ENCODE results near the gene PSORS1C2. TPM values are rescaled to one million over a fixed set of nuclear protein-coding genes. Genes with fewer than 3 reads are reported as not detected.

The PSORS1C2 gene
- total RNA-seq, 1 experiment from 2014 or later = not detected

DNA sequence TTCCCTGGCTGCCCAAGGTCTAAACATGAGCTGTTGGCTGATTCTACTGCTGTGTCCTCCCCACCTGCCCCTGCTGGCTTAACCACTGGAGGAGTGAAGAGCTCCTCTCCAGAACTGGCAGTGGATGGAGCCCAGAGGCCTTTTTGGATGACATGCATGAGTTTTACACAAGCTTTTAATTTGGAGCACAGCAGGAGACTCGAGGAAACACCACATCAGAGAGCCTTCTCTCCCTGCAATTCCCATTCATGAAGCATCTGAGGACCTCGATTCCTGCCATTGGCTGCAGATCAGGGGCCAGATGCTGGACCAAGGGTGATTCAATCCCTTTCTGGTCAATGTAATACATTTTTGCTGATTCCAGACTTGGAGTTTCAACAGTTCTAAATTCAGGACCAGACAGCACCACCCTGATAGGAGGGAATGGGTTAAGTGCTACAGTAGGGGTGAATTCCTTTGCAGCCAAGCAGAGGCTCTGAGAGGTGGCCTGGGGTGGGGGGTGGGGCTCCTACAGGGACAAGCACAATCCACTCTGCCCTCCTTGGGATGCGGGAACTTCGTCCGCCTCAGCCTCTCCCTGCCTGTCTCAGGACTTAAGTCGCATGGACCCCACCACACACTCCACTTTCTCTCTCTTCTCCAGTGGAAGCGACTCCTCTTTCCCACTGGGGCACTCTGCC, 24.9 kb downstream of the PSORS1C2 start:
- ChIA-PET POLR2A (ENCODE audit: unreplicated experiment) (interaction anchor here (0.6 to 0.8 kb wide), 5 partner anchors 21 to 604 kb away, joined by 4 to 19 read pairs (median 7); no protein-coding TSS in a partner anchor), CTCF (interaction anchor here (0.6 to 3.3 kb wide), 8 partner anchors 11 to 200 kb away, joined by 3 to 45 read pairs (median 6); partner anchors contain the start of gene VARS2)
- BruUV-seq (replicated peaks) = no TSS peak
- peak overlapping the region; percentile 86 for H3K4me2 ChIP-seq
- TF ChIP-seq EZH2 (IDR thresholded peaks at IDR 0.05; ENCODE audit: low read depth) = no peak
- TF ChIP-seq, protein P1, sequence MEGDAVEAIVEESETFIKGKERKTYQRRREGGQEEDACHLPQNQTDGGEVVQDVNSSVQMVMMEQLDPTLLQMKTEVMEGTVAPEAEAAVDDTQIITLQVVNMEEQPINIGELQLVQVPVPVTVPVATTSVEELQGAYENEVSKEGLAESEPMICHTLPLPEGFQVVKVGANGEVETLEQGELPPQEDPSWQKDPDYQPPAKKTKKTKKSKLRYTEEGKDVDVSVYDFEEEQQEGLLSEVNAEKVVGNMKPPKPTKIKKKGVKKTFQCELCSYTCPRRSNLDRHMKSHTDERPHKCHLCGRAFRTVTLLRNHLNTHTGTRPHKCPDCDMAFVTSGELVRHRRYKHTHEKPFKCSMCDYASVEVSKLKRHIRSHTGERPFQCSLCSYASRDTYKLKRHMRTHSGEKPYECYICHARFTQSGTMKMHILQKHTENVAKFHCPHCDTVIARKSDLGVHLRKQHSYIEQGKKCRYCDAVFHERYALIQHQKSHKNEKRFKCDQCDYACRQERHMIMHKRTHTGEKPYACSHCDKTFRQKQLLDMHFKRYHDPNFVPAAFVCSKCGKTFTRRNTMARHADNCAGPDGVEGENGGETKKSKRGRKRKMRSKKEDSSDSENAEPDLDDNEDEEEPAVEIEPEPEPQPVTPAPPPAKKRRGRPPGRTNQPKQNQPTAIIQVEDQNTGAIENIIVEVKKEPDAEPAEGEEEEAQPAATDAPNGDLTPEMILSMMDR (conservative IDR thresholded peaks at IDR 0.05) = no peak
- no peaks in the 10 kb centered on the region for H3K36me3 ChIP-seq (ENCODE audit: low read depth)
- 0 out of 2 replicates have a peak overlapping the region, but pooled peaks have one; percentile 24 for H2AFZ ChIP-seq
- intact Hi-C loops (cut with micrococcal nuclease; ENCODE audit: unreplicated experiment) = loop anchor here (1.0 kb wide), 1 partner anchor 27 kb away; no protein-coding TSS in a partner anchor
- H3K9me2 ChIP-seq (ENCODE audit: insufficient read depth) = no peaks in the 10 kb centered on the region
- H3F3A ChIP-seq (ENCODE audit: insufficient read depth, low read depth) = peaks cover 11% of the 10 kb centered on the region
- peak overlapping the region; percentile 95 for H3K27ac ChIP-seq
- H4K20me1 ChIP-seq (ENCODE audit: insufficient read depth) = no peaks in the 10 kb centered on the region
- no peak for DNase-seq
- peaks cover 43% of the 10 kb centered on the region for H3K4me1 ChIP-seq (replicated peaks; ENCODE audit: insufficient read depth)
- no peaks in the 10 kb centered on the region for H3K27me3 ChIP-seq (ENCODE audit: insufficient read depth, low read depth)
- H3K9me3 ChIP-seq (ENCODE audit: insufficient read depth, low read depth) = no peaks in the 10 kb centered on the region
- H3K79me2 ChIP-seq (ENCODE audit: low read depth) = peaks cover 13% of the 10 kb centered on the region
- H3K4me3 ChIP-seq = peak overlapping the region; percentile 58; the same call in 1 of the 2 replicates

DNA sequence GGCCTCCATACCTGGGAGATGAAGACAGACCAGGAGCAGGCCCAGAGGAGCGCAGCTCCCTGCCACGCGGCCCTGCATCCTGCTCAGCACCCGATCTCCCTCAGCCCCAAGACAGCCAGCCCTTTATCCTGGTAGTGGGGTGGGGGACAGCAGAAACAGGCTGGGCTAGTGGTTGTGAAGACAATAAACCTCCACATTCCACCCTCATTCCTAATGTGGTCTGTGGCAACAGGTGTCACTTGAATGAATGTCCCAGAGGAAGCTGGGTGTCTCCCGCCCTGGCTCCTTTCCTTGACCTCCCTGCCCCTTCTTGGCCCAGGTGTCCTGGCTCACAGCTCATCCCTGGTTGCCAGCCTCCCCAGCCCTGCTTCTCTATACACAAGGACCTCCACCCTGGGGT, 26.4 kb downstream of the PSORS1C2 start, which contains the start of gene C6orf15:
Gene C6orf15, minus strand, starts transcription at position 98 of the 400 bp plus-strand sequence. Its CDS starts 20 bp downstream, at position 78.
- BruUV-seq (replicated peaks) = no TSS peak
- no peak within 1 kb of the TSS for H3K27ac ChIP-seq
- no peak within 1 kb of the TSS for H3K4me3 ChIP-seq
- CTCF ChIA-PET = no interaction called here
- peaks cover 43% of the 10 kb centered on the region for H3K4me1 ChIP-seq (replicated peaks; ENCODE audit: insufficient read depth)
- H3K4me2 ChIP-seq = peak within 1 kb of the TSS; percentile 40; the same call in 1 of the 2 replicates
- H3K79me2 ChIP-seq (ENCODE audit: low read depth) = peaks cover 13% of the 10 kb centered on the region
- peak; percentile 69 to 73 for DNase-seq
- H3K36me3 ChIP-seq (ENCODE audit: low read depth) = no peaks in the 10 kb centered on the region
- peaks cover 11% of the 10 kb centered on the region for H3F3A ChIP-seq (ENCODE audit: insufficient read depth, low read depth)
- H3K27me3 ChIP-seq (ENCODE audit: insufficient read depth, low read depth) = no peaks in the 10 kb centered on the region
- POLR2A ChIA-PET (ENCODE audit: unreplicated experiment) = interaction anchor here (0.7 kb wide), 3 partner anchors 50 to 360 kb away, joined by 3 to 7 read pairs (median 5); no protein-coding TSS in a partner anchor
- no peaks in the 10 kb centered on the region for H3K9me3 ChIP-seq (ENCODE audit: insufficient read depth, low read depth)
- no peak within 1 kb of the TSS for H2AFZ ChIP-seq
- intact Hi-C loops (cut with micrococcal nuclease; ENCODE audit: unreplicated experiment) = no loop called here
- TF ChIP-seq, protein P1 (conservative IDR thresholded peaks at IDR 0.05) = no peak
- no peak for TF ChIP-seq EZH2 (IDR thresholded peaks at IDR 0.05; ENCODE audit: low read depth)
- H4K20me1 ChIP-seq (ENCODE audit: insufficient read depth) = no peaks in the 10 kb centered on the region
- no peaks in the 10 kb centered on the region for H3K9me2 ChIP-seq (ENCODE audit: insufficient read depth)

DNA sequence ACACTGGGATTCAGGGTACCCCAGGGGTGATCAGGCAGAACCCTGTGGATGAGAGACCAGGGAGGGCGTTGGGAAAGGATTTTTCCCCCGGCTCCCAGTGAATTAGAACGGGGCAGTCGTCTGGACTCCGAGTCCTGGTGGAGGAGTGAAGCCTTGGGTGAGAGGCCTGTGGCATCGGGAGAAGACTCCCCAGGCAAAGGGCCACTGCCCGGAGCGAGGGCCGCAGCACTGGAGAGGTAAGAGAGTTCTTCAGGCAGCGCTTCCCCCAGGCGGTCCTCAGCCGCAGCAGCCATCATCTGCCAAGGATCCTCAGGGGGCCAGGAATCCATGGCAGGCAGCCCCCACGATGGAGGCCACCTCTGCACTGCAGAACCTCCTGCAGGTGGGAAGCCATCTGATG, 27.2 kb downstream of the PSORS1C2 start:
- no peak for TF ChIP-seq EZH2 (IDR thresholded peaks at IDR 0.05; ENCODE audit: low read depth)
- TF ChIP-seq, protein P1 (conservative IDR thresholded peaks at IDR 0.05) = no peak
- peaks cover 9% of the 10 kb centered on the region for H3K79me2 ChIP-seq (ENCODE audit: low read depth)
- no peaks in the 10 kb centered on the region for H3K27me3 ChIP-seq (ENCODE audit: insufficient read depth, low read depth)
- no peaks in the 10 kb centered on the region for H4K20me1 ChIP-seq (ENCODE audit: insufficient read depth)
- H3K4me3 ChIP-seq = no peak overlapping the region
- no peak for DNase-seq
- peaks cover 43% of the 10 kb centered on the region for H3K4me1 ChIP-seq (replicated peaks; ENCODE audit: insufficient read depth)
- CTCF ChIA-PET = no interaction called here
- no peaks in the 10 kb centered on the region for H3K36me3 ChIP-seq (ENCODE audit: low read depth)
- POLR2A ChIA-PET (ENCODE audit: unreplicated experiment) = no interaction called here
- no peak overlapping the region for H3K27ac ChIP-seq
- BruUV-seq (replicated peaks) = no TSS peak
- no peaks in the 10 kb centered on the region for H3K9me3 ChIP-seq (ENCODE audit: insufficient read depth, low read depth)
- intact Hi-C loops (cut with micrococcal nuclease; ENCODE audit: unreplicated experiment) = no loop called here
- H3K9me2 ChIP-seq (ENCODE audit: insufficient read depth) = no peaks in the 10 kb centered on the region
- H3K4me2 ChIP-seq = 0 out of 2 replicates have a peak overlapping the region, but pooled peaks have one; percentile 40
- no peak overlapping the region for H2AFZ ChIP-seq
- peaks cover 11% of the 10 kb centered on the region for H3F3A ChIP-seq (ENCODE audit: insufficient read depth, low read depth)

Measured in PC-9 (cell line).